PFSK-1 (cell line): Measurements from ENCODE around the gene CREBRF.

ENCODE experiments used
- POLR2AphosphoS5 ChIP-seq: IDR thresholded peaks from 2 replicates; pipeline ENCODE4 v1.6.1; 2012; ENCODE audit warnings: low read depth, mild to moderate bottlenecking, control low read depth, low read length, moderate library complexity
- TAF1 ChIP-seq: IDR thresholded peaks from 2 replicates; pipeline ENCODE4 v1.6.1; 2012; ENCODE audit warnings: low read length, control low read depth, borderline replicate concordance; ENCODE audit not compliant: insufficient read depth
- TF ChIP-seq, protein P1 (sequence below), 2 experiments: IDR thresholded peaks; 2 replicates each; pipeline versions ENCODE4 v1.6.1 to v1.8.0; 2011 to 2012; ENCODE audit warnings: low read depth in 2 of 2, low read length in 2 of 2, control low read depth in 1 of 2, inconsistent platforms in 1 of 2, mild to moderate bottlenecking in 1 of 2, moderate library complexity in 1 of 2; ENCODE audit not compliant: insufficient read depth in 1 of 2

DNA sequence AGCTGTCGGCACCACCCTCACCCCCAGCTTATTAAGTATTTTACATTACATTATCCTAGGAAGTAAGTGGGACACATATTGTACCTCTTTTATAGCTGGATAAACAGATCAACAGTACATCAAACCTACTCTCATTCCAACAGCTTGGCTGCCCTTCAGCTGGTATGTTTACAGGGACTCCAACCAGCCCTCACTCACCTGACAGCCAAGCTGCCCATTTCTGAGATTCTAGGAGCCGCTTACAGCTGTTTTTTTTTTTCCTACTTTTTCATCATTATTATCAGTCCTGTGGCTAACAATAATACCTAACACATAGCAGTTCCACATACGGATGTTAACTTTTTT lies 13.4 kb upstream of the CREBRF start:
- TF ChIP-seq POLR2AphosphoS5 (no peak), TAF1 (no peak)
- TF ChIP-seq, protein P1, sequence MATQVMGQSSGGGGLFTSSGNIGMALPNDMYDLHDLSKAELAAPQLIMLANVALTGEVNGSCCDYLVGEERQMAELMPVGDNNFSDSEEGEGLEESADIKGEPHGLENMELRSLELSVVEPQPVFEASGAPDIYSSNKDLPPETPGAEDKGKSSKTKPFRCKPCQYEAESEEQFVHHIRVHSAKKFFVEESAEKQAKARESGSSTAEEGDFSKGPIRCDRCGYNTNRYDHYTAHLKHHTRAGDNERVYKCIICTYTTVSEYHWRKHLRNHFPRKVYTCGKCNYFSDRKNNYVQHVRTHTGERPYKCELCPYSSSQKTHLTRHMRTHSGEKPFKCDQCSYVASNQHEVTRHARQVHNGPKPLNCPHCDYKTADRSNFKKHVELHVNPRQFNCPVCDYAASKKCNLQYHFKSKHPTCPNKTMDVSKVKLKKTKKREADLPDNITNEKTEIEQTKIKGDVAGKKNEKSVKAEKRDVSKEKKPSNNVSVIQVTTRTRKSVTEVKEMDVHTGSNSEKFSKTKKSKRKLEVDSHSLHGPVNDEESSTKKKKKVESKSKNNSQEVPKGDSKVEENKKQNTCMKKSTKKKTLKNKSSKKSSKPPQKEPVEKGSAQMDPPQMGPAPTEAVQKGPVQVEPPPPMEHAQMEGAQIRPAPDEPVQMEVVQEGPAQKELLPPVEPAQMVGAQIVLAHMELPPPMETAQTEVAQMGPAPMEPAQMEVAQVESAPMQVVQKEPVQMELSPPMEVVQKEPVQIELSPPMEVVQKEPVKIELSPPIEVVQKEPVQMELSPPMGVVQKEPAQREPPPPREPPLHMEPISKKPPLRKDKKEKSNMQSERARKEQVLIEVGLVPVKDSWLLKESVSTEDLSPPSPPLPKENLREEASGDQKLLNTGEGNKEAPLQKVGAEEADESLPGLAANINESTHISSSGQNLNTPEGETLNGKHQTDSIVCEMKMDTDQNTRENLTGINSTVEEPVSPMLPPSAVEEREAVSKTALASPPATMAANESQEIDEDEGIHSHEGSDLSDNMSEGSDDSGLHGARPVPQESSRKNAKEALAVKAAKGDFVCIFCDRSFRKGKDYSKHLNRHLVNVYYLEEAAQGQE (IDR thresholded peaks at IDR 0.05; ENCODE audit: insufficient read depth in 1 of 2, low read depth in 2 of 2, low read length in 2 of 2): no peak
